Measurements from ENCODE around the gene LGI2. TPM values are rescaled to one million over a fixed set of nuclear protein-coding genes. Genes with fewer than 3 reads are reported as not detected.

Gene LGI2
- total and polyA plus RNA-seq, 7 donors, result 0.23 to 6.7 (median 1.8) TPM; not detected in 1

DNA sequence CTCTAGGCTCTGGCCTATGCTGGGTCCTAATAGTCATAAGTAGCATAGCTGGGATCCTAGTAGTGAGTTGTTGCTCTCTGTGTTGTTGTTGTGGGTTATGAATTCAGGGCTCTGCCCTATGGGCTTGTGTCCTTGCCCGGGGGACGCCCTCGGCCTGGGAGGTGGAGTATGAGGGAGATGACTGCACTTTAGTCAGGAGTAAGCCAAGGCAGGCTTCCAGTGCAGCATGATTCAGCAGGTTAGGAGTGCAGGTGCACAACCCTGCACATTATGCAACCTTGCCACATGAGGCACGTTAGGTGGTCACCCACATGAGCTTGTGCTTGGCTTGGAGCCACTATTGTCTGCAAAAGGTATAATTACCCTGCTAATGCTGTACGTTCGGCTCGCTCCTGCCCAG is 59.6 kb downstream of the LGI2 start:
- H3K9me3 ChIP-seq, result no peaks in the 10 kb centered on the region
- 49% methylated on average over 7 of the region's 7 CpGs for WGBS, 2 donors
- H3K4me3 ChIP-seq, result no peak overlapping the region
- no peaks in the 10 kb centered on the region for H3K27me3 ChIP-seq
- intact Hi-C loops (cut with DNase I), result no loop called here
- DNase-seq, result no peak
- TF ChIP-seq POLR2A (IDR thresholded peaks at IDR 0.05), result no peak
- TF ChIP-seq POLR2AphosphoS5 (IDR thresholded peaks at IDR 0.05), result no peak
- TF ChIP-seq EP300 (IDR thresholded peaks at IDR 0.05), result no peak
- TF ChIP-seq, protein P1, sequence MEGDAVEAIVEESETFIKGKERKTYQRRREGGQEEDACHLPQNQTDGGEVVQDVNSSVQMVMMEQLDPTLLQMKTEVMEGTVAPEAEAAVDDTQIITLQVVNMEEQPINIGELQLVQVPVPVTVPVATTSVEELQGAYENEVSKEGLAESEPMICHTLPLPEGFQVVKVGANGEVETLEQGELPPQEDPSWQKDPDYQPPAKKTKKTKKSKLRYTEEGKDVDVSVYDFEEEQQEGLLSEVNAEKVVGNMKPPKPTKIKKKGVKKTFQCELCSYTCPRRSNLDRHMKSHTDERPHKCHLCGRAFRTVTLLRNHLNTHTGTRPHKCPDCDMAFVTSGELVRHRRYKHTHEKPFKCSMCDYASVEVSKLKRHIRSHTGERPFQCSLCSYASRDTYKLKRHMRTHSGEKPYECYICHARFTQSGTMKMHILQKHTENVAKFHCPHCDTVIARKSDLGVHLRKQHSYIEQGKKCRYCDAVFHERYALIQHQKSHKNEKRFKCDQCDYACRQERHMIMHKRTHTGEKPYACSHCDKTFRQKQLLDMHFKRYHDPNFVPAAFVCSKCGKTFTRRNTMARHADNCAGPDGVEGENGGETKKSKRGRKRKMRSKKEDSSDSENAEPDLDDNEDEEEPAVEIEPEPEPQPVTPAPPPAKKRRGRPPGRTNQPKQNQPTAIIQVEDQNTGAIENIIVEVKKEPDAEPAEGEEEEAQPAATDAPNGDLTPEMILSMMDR (IDR thresholded peaks at IDR 0.05), result no peak
- H3K4me1 ChIP-seq, result peaks cover 0 to 8% (median 0%) of the 10 kb centered on the region in 4 donors
- H3K36me3 ChIP-seq, result no peaks in the 10 kb centered on the region
- no peak overlapping the region for H3K27ac ChIP-seq

DNA sequence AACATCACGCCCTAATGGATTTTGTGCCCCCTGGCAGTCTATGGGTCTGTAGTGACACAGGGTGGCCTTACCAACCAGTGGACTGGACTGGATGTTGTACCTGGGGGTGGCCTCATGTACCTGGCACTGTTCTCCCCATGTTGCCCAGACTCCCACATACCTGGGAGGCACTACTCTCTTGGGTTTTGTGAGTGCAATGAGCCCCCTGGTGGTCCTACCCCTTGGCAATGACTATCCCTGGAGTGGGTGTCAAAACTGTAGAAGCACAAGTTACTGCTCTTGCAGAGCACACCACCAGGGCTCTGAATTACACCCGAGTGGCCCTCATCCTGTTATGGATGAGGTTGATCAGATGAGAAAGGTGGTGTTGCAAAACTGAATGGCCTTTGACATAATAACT is 60.1 kb downstream of the LGI2 start:
- H3K36me3 ChIP-seq, result no peaks in the 10 kb centered on the region
- 85 to 90% methylated on average over 2 of the region's 2 CpGs for WGBS, 2 donors
- peaks cover 0 to 8% (median 0%) of the 10 kb centered on the region in 4 donors for H3K4me1 ChIP-seq
- TF ChIP-seq, protein P1 (IDR thresholded peaks at IDR 0.05), result no peak
- TF ChIP-seq POLR2AphosphoS5 (IDR thresholded peaks at IDR 0.05) (no peak), POLR2A (IDR thresholded peaks at IDR 0.05) (no peak)
- intact Hi-C loops (cut with DNase I), result no loop called here
- DNase-seq, result no peak
- H3K4me3 ChIP-seq, result no peak overlapping the region
- no peaks in the 10 kb centered on the region for H3K27me3 ChIP-seq
- H3K27ac ChIP-seq, result no peak overlapping the region
- H3K9me3 ChIP-seq, result no peaks in the 10 kb centered on the region

DNA sequence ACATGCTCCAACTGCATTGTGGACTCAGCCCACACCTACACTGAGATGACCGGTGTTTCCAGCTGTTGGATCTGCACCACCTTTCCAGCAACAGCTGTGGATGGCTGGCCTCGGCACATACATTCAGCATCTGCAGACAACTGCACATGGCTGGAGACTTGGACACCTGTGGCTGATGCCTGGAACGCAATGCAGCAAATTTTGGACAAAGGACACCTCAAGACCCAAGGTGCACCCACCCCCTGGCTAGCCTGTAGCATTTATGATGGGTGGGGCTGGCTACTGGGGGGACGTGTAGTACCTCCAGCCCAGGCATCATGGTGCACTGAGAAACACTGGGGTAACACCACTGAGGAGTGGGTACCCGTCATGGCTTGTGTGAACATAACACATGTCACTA is 60.6 kb downstream of the LGI2 start:
- no peaks in the 10 kb centered on the region for H3K27me3 ChIP-seq
- peaks cover 0 to 8% (median 0%) of the 10 kb centered on the region in 4 donors for H3K4me1 ChIP-seq
- TF ChIP-seq EP300 (IDR thresholded peaks at IDR 0.05) (no peak), POLR2A (IDR thresholded peaks at IDR 0.05) (no peak)
- TF ChIP-seq, protein P1 (IDR thresholded peaks at IDR 0.05), result no peak
- no peaks in the 10 kb centered on the region for H3K36me3 ChIP-seq
- H3K9me3 ChIP-seq, result no peaks in the 10 kb centered on the region
- intact Hi-C loops (cut with DNase I), result no loop called here
- no peak overlapping the region for H3K27ac ChIP-seq
- no peak for DNase-seq
- 88 to 89% methylated on average over 5 of the region's 5 CpGs for WGBS, 2 donors
- no peak overlapping the region for H3K4me3 ChIP-seq

DNA sequence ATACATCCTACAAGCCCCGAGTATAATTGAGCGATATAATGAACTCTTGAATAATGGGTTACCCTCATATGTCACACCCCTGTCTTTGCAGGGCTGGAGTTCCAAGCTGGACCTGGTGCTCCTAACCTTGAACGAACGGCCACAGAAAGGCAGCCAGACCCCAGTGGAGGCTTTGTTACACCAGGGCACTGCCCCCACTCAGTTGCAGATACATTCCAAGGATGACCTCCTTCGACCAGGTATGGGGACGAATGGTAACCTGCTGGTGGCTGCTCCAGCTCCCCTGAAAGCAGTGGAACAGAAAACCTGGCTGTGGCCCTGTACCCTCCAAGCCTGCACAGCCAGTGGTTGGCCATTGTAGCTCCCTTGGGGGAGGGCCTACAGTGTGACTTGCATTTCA is 61.3 kb downstream of the LGI2 start:
- Histone ChIP-seq H3K4me1 (peaks cover 0 to 8% (median 0%) of the 10 kb centered on the region in 4 donors), H3K4me3 (no peak overlapping the region), H3K9me3 (no peaks in the 10 kb centered on the region), H3K27me3 (no peaks in the 10 kb centered on the region), H3K27ac (no peak overlapping the region), H3K36me3 (no peaks in the 10 kb centered on the region)
- WGBS, 2 donors, result 93 to 94% methylated on average over 6 of the region's 6 CpGs
- intact Hi-C loops (cut with DNase I), result no loop called here
- DNase-seq, result no peak
- TF ChIP-seq EP300 (IDR thresholded peaks at IDR 0.05), result no peak
- no peak for TF ChIP-seq POLR2AphosphoS5 (IDR thresholded peaks at IDR 0.05)
- TF ChIP-seq, protein P1 (IDR thresholded peaks at IDR 0.05), result no peak
- TF ChIP-seq POLR2A (IDR thresholded peaks at IDR 0.05), result no peak

DNA sequence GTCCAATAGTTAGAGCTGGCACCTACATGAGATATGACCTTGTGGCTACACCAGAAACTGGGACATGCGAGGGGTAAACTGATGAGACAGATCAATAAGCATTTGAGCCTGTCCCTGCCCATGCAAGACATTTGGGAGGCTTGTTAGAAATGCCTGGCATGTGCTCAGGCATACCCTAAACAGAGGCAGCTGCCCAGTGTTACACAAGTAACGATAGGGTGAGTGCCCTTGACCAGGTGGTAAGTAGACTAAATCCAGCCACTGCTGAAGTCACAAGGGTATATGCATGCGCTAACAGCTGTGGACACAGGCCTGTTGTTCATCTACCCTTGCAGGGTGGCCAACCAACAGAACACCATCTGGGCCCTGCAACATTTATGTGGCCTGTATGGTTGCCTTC is 61.8 kb downstream of the LGI2 start:
- Histone ChIP-seq H3K36me3 (no peaks in the 10 kb centered on the region), H3K9me3 (no peaks in the 10 kb centered on the region), H3K27ac (no peak overlapping the region), H3K4me3 (no peak overlapping the region), H3K4me1 (peaks cover 0 to 8% (median 0%) of the 10 kb centered on the region in 4 donors), H3K27me3 (no peaks in the 10 kb centered on the region)
- intact Hi-C loops (cut with DNase I), result no loop called here
- TF ChIP-seq POLR2A (IDR thresholded peaks at IDR 0.05), result no peak
- TF ChIP-seq POLR2AphosphoS5 (IDR thresholded peaks at IDR 0.05), result no peak
- TF ChIP-seq, protein P1 (IDR thresholded peaks at IDR 0.05), result no peak
- TF ChIP-seq EP300 (IDR thresholded peaks at IDR 0.05), result no peak
- 95 to 98% methylated on average over 3 of the region's 3 CpGs for WGBS, 2 donors
- DNase-seq, result no peak
